Upper lobe of left lung (tissue), 6 donors: ENCODE data around the gene ABHD14A. TPM values are rescaled to one million over a fixed set of nuclear protein-coding genes. Genes with fewer than 3 reads are reported as not detected.

Source experiments
- ATAC-seq, 2 donors: fragments of 200-7000 bp; cut with Tn5 transposase; one replicate each; pipeline ENCODE4 v1.9.1; 2022; ENCODE audit warnings: mild to moderate bottlenecking in 2 of 2, moderate library complexity in 2 of 2; ENCODE audit not compliant: low FRiP score in 2 of 2
- DNase-seq, 2 donors: peaks; one replicate each; pipeline ENCODE4 v3.0.0-alpha.2; 2019 to 2020
- H3K27ac ChIP-seq, 4 donors: fragments of 200-600 bp; sonication (generic); one replicate each; pipeline ENCODE4 v1.5.1; 2016 to 2019
- H3K27me3 ChIP-seq, 4 donors: fragments of 200-600 bp; sonication (generic); one replicate each; pipeline ENCODE4 v1.5.1; 2017 to 2019
- H3K36me3 ChIP-seq, 4 donors: fragments of 200-600 bp; sonication (generic); one replicate each; pipeline ENCODE4 v1.5.1; 2016 to 2019
- H3K4me1 ChIP-seq, 4 donors: fragments of 200-600 bp; sonication (generic); one replicate each; pipeline ENCODE4 v1.5.1; 2018 to 2019
- H3K4me3 ChIP-seq, 4 donors: fragments of 200-600 bp; sonication (generic); one replicate each; pipeline ENCODE4 v1.5.1; 2017 to 2019; ENCODE audit warnings: mild to moderate bottlenecking in 2 of 4, moderate library complexity in 1 of 4
- H3K9me3 ChIP-seq, 4 donors: fragments of 200-600 bp; sonication (generic); one replicate each; pipeline ENCODE4 v1.5.1; 2018 to 2019
- CTCF ChIP-seq, 6 experiments: fragments of 450-650 bp in 4 of 6; fragments of 200-600 bp in 2 of 6; sonication (generic) in 2 of 6; IDR thresholded peaks; one replicate each; pipeline ENCODE4 v1.5.1; 2016 to 2019; ENCODE audit warnings: antibody characterized with exemption in 6 of 6
- EP300 ChIP-seq, 4 donors: sonication (generic); formaldehyde crosslinking; IDR thresholded peaks; one replicate each; pipeline ENCODE4 v1.5.1; 2017; ENCODE audit warnings: antibody characterized with exemption in 4 of 4, control low read depth in 2 of 4
- POLR2A ChIP-seq, 4 donors: fragments of 450-650 bp; IDR thresholded peaks; one replicate each; pipeline ENCODE4 v1.5.1; 2016 to 2017; ENCODE audit warnings: antibody characterized with exemption in 4 of 4, mild to moderate bottlenecking in 2 of 4
- POLR2AphosphoS5 ChIP-seq, 2 donors: sonication (generic); formaldehyde crosslinking; IDR thresholded peaks; one replicate each; pipeline ENCODE4 v1.5.1; 2017; ENCODE audit warnings: antibody characterized with exemption in 2 of 2
- WGBS, 2 donors: methylation state at CpG; one replicate each; pipeline ENCODE4 v1.1.5; 2017 to 2018; 5-methylcytosine and 5-hydroxymethylcytosine counted together
- total RNA-seq, 6 donors: library from RNA; depleted of rRNA in 4 of 6; stranded (reverse); fragments of >200 nt in 4 of 6; gene quantifications; one replicate each; pipeline versions ENCODE4 v1.1.0 to v1.2.1, GENCODE V29; 2016 to 2021
- donor health status: DM: no; HTN: no; CAD: no; lungs with moderate emphysema.
- donor health status: DM: no; HTN: yes; CAD: no; lungs with severe emphysema.

The ABHD14A gene
- total RNA-seq, 6 donors from 2014 or later, result 15.7 to 44.5 (median 26.3) TPM

- no peak overlapping the region for H3K4me3 ChIP-seq
- no peak for DNase-seq
- WGBS, 2 donors, result 93 to 94% methylated on average over 6 to 10 of the region's 10 CpGs
These were observed 14.5 kb upstream of the ABHD14A start for GRCh38 chr3:51960386-51960785.

GRCh38 chr3:51961011-51961410, 13.9 kb upstream of the ABHD14A start:
- Histone ChIP-seq H3K27me3 (peaks cover 0 to 4% (median 0%) of the 10 kb centered on the region in 4 donors), H3K36me3 (peaks cover 0 to 28% (median 14%) of the 10 kb centered on the region in 4 donors), H3K4me3 (no peak overlapping the region), H3K27ac (no peak overlapping the region), H3K4me1 (peaks cover 7 to 17% (median 10%) of the 10 kb centered on the region in 4 donors), H3K9me3 (no peaks in the 10 kb centered on the region)
- TF ChIP-seq POLR2A (IDR thresholded peaks at IDR 0.05) (no peak), CTCF (IDR thresholded peaks at IDR 0.05) (no peak), EP300 (IDR thresholded peaks at IDR 0.05) (no peak), POLR2AphosphoS5 (IDR thresholded peaks at IDR 0.05) (no peak)
- WGBS, 2 donors, result 89 to 92% methylated on average over 12 to 18 of the region's 18 CpGs
- no peak for ATAC-seq
- DNase-seq, result no peak

More at GRCh38 chr3:51960386-51960785, 14.5 kb upstream of the ABHD14A start:
- no peak for ATAC-seq
- TF ChIP-seq POLR2A (IDR thresholded peaks at IDR 0.05) (no peak), CTCF (IDR thresholded peaks at IDR 0.05) (no peak), POLR2AphosphoS5 (IDR thresholded peaks at IDR 0.05) (no peak), EP300 (IDR thresholded peaks at IDR 0.05) (no peak)
- peaks cover 0 to 9% (median 0%) of the 10 kb centered on the region in 4 donors for H3K27me3 ChIP-seq
- no peak overlapping the region for H3K27ac ChIP-seq
- H3K9me3 ChIP-seq, result no peaks in the 10 kb centered on the region
- peaks cover 0 to 28% (median 14%) of the 10 kb centered on the region in 4 donors for H3K36me3 ChIP-seq
- H3K4me1 ChIP-seq, result peaks cover 6 to 19% (median 10%) of the 10 kb centered on the region in 4 donors

GRCh38 chr3:51961602-51962569, 13.0 kb upstream of the ABHD14A start:
- peaks cover 0 to 28% (median 14%) of the 10 kb centered on the region in 4 donors for H3K36me3 ChIP-seq
- ATAC-seq (no peak), DNase-seq (no peak)
- no peaks in the 10 kb centered on the region for H3K27me3 ChIP-seq
- no peaks in the 10 kb centered on the region for H3K9me3 ChIP-seq
- TF ChIP-seq EP300 (IDR thresholded peaks at IDR 0.05) (no peak), POLR2A (IDR thresholded peaks at IDR 0.05) (no peak), CTCF (IDR thresholded peaks at IDR 0.05) (no peak), POLR2AphosphoS5 (IDR thresholded peaks at IDR 0.05) (no peak)
- no peak overlapping the region for H3K4me3 ChIP-seq
- no peak overlapping the region for H3K27ac ChIP-seq
- peaks cover 9 to 17% (median 13%) of the 10 kb centered on the region in 4 donors for H3K4me1 ChIP-seq
- WGBS, 2 donors, result 79 to 80% methylated on average over 8 to 9 of the region's 9 CpGs

- ATAC-seq, result no peak
- Histone ChIP-seq H3K27ac (no peak overlapping the region), H3K4me3 (no peak overlapping the region), H3K36me3 (peaks cover 0 to 26% (median 13%) of the 10 kb centered on the region in 4 donors), H3K4me1 (peaks cover 11 to 26% (median 16%) of the 10 kb centered on the region in 4 donors), H3K27me3 (peaks cover 0 to 4% (median 0%) of the 10 kb centered on the region in 4 donors), H3K9me3 (no peaks in the 10 kb centered on the region)
- TF ChIP-seq CTCF (IDR thresholded peaks at IDR 0.05) (no peak), EP300 (IDR thresholded peaks at IDR 0.05) (no peak), POLR2A (IDR thresholded peaks at IDR 0.05) (no peak), POLR2AphosphoS5 (IDR thresholded peaks at IDR 0.05) (no peak)
- WGBS, 2 donors, result 83 to 91% methylated on average over 5 to 6 of the region's 6 CpGs
- DNase-seq, result no peak
These were observed 11.9 kb upstream of the ABHD14A start for GRCh38 chr3:51962854-51963530.
